Lower lobe of right lung (tissue), 2 donors: ENCODE results near the gene ARMH3. TPM values are rescaled to one million over a fixed set of nuclear protein-coding genes. Genes with fewer than 3 reads are reported as not detected.
"Not testable (repeated sequence)": the region's sequence is repeated elsewhere in the genome, so short reads cannot be mapped to it uniquely, and the experiment has no call there.

ENCODE experiments used
- ATAC-seq, 2 donors: fragments of 200-7000 bp; cut with Tn5 transposase; one replicate each; pipeline ENCODE4 v1.9.1; 2020 to 2022; ENCODE audit warnings: mild to moderate bottlenecking in 2 of 2, moderate library complexity in 2 of 2
- DNase-seq: peaks from one replicate; pipeline ENCODE4 v3.0.0-alpha.2; 2020
- H3K27ac ChIP-seq: fragments of 200-600 bp; one replicate; pipeline ENCODE4 v1.8.0; 2022
- H3K27me3 ChIP-seq: fragments of 200-600 bp; one replicate; pipeline ENCODE4 v1.8.0; 2022; ENCODE audit warnings: low read depth
- H3K36me3 ChIP-seq: fragments of 200-600 bp; one replicate; pipeline ENCODE4 v1.8.0; 2022; ENCODE audit warnings: mild to moderate bottlenecking
- H3K4me1 ChIP-seq: fragments of 200-600 bp; one replicate; pipeline ENCODE4 v1.8.0; 2022
- H3K4me3 ChIP-seq: fragments of 200-600 bp; one replicate; pipeline ENCODE4 v1.8.0; 2022; ENCODE audit warnings: mild to moderate bottlenecking
- H3K9me3 ChIP-seq: fragments of 200-600 bp; one replicate; pipeline ENCODE4 v1.8.0; 2022
- intact Hi-C: fragments of 100-400 bp; cut with DNase I; formaldehyde crosslinking; loops from one replicate; pipeline ENCODE4 v1.11.0; 2022
- total RNA-seq: library from RNA; stranded (reverse); fragmentation: NEBNext Ultra II Directional; extraction: Animal tissue kit (Norgen Biotek cat#: 25700); gene quantifications from one replicate; pipeline ENCODE4 v1.2.1, GENCODE V29; 2021
- TF ChIP-seq, protein P1 (sequence below): fragments of 200-600 bp; IDR thresholded peaks from one replicate; pipeline ENCODE4 v1.8.0; 2022; ENCODE audit warnings: antibody characterized with exemption, mild to moderate bottlenecking
- donor health status: DM: no; HTN: yes; CAD: no; lungs with severe emphysema.

Gene ARMH3
- total RNA-seq, 1 donor from 2014 or later, result 38.6 TPM

DNA sequence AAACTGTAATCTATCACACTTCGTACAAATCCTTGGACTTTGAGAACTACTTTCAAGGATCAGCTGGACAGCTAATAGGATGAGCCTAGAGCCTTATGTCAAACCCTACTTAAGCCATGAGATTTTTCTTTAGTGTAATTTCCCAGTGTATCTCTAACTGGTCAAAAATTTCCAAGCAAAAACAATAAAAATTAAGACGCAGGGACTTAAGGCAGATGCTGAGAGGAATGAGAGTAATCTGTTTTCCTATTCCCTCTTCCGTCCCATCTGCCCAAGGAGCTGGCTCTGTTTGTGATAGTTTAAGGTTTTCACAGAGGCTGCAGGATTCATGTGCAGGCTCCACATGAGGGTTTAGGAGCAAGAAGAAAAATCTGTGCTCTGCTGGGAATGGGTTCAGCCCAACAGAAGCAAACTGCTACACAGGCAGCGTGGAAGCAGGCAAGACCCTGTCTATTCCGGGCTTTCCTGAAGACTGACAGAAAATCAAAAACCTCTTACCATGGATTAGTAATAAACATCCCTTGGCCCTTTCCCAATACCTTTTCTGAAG is 62.2 kb downstream of the ARMH3 start:
- intact Hi-C loops, result no loop called here
- DNase-seq, result no peak
- Histone ChIP-seq H3K4me1 (peaks cover 9% of the 10 kb centered on the region), H3K9me3 (no peaks in the 10 kb centered on the region), H3K36me3 (peaks cover 81% of the 10 kb centered on the region), H3K27me3 (no peaks in the 10 kb centered on the region), H3K4me3 (no peak overlapping the region), H3K27ac (no peak overlapping the region)
- TF ChIP-seq, protein P1, sequence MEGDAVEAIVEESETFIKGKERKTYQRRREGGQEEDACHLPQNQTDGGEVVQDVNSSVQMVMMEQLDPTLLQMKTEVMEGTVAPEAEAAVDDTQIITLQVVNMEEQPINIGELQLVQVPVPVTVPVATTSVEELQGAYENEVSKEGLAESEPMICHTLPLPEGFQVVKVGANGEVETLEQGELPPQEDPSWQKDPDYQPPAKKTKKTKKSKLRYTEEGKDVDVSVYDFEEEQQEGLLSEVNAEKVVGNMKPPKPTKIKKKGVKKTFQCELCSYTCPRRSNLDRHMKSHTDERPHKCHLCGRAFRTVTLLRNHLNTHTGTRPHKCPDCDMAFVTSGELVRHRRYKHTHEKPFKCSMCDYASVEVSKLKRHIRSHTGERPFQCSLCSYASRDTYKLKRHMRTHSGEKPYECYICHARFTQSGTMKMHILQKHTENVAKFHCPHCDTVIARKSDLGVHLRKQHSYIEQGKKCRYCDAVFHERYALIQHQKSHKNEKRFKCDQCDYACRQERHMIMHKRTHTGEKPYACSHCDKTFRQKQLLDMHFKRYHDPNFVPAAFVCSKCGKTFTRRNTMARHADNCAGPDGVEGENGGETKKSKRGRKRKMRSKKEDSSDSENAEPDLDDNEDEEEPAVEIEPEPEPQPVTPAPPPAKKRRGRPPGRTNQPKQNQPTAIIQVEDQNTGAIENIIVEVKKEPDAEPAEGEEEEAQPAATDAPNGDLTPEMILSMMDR, result no peak
- ATAC-seq, result no peak

DNA sequence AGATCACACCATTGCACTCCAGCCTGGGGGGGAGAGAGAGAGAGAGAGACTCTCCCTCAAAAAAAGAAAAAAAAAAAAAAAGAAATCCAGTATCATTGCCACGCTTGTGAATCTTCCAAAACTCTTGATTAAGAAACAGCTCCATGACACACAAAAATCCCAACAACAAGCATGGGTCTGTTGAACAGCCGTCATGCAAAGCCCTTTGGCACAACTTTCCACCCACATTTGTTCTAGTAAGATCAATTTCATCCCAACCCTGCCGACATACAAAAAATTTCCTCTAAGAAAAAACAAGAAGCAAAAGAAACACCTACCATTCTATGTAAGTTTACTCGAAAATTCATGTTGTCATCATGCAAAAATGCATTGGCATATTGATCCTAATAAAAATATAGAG is 62.8 kb downstream of the ARMH3 start:
- ATAC-seq (no peak), DNase-seq (no peak)
- H3K27ac ChIP-seq, result no peak overlapping the region
- peaks cover 9% of the 10 kb centered on the region for H3K4me1 ChIP-seq
- no peak overlapping the region for H3K4me3 ChIP-seq
- TF ChIP-seq, protein P1, result no peak
- no peaks in the 10 kb centered on the region for H3K9me3 ChIP-seq
- no peaks in the 10 kb centered on the region for H3K27me3 ChIP-seq
- intact Hi-C loops, result no loop called here
- peaks cover 81% of the 10 kb centered on the region for H3K36me3 ChIP-seq

DNA sequence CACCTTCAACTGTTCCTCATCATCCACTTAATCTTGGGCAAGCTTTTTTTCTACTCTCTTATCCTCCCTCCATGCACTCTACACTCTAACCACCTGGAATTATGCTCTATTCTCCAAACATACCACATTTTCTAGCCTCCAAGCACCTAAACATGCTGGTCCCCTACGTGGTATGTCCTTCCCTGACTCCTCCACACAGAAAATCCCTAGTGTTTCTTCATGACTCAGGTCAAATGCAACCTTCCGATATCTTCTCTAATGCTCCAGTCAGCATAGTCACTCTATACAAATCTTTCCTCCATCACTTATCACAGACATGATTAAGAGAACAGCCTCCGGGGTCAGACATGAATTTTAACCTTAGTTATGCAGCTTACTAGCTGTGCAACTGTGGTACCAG is 68.8 kb downstream of the ARMH3 start:
- no peak overlapping the region for H3K27ac ChIP-seq
- no peaks in the 10 kb centered on the region for H3K9me3 ChIP-seq
- intact Hi-C loops, result no loop called here
- DNase-seq, result no peak
- H3K27me3 ChIP-seq, result no peaks in the 10 kb centered on the region
- ATAC-seq, result peak in 1 of 2 donors; percentile 30
- peaks cover 76% of the 10 kb centered on the region for H3K36me3 ChIP-seq
- peaks cover 18% of the 10 kb centered on the region for H3K4me1 ChIP-seq
- H3K4me3 ChIP-seq, result no peak overlapping the region
- TF ChIP-seq, protein P1, result no peak

DNA sequence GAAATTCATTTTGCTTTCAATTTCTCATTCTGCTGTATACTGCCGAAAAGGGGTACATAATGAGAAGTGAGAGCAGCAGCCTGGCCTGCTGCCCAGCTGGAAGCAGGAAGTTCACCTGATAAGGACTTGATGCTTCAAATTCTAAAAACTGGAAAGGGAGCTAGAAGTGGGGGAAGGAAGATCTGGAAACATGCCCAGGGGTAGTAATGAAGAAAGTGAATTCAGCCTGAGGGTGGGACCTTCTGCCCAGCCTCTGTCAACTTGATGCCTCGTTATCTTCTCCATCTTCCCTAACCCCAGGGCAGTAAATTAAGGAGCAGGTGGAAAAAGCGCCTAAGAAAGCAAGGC is 69.4 kb downstream of the ARMH3 start:
- Histone ChIP-seq H3K27me3 (no peaks in the 10 kb centered on the region), H3K9me3 (no peaks in the 10 kb centered on the region), H3K4me3 (no peak overlapping the region), H3K4me1 (peaks cover 18% of the 10 kb centered on the region), H3K36me3 (peaks cover 73% of the 10 kb centered on the region), H3K27ac (no peak overlapping the region)
- ATAC-seq (peak; percentile 79 to 86), DNase-seq (peak; percentile 75)
- intact Hi-C loops, result no loop called here
- TF ChIP-seq, protein P1, result no peak

DNA sequence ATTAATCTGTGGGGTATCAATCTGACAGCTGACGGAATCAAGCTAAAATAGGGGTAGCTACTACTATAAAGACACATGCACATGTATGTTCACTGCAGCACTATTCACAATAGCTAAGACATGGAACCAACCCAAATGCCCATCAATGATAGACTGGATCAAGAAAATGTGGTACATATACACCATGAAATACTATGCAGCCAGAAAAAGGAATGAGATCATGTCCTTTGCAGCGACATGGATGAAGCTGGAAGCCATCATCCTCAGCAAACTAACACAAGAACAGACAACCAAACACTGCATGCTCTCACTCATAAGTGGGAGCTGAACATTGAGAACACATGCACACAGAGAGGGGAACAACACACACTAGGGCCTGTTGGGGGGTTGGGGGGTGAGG is 75.3 kb downstream of the ARMH3 start:
- intact Hi-C loops, result not testable (repeated sequence)
- peaks cover 44% of the 10 kb centered on the region for H3K36me3 ChIP-seq

DNA sequence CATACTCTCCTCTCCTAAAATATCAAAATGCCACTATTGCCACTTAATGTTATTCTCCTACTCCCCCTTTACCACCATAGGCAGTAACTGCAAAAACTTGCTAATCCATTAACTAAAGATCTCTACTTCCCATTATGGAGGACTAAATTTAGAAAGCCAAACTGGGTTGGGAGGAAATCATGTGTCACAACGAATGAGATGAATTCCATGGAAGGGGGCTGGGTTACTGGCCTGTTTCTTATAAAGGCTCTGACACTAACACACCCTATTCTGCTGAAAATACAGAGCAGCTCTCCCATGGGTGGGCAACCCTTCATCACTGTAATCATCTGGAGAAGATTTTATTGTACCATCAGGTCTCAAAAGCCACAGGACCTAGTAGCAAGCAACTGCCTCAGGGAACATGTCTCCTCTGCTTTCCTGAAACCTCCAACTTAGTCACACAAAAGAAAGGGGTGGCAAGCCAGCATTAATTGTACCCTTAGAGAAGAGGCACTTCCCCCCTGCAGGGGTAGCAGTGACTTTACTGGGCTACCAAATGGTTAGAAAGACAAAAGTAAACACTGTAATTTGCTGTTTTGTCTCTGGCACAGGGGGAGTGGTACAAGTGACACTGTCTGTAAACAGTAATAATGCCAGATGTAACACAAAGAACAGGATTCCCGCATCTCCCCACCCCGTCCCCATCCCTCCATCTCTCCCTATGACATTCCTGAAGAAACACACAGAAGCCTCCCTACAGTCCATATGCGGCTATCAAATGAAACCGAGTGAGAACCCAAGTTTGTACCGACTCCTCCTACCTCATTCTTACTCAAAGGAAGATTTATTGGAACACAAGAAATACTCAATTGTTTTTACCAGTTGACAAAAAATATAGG is 81.6 kb downstream of the ARMH3 start:
- Histone ChIP-seq H3K27ac (peak overlapping the region; percentile 55), H3K4me3 (no peak overlapping the region), H3K36me3 (peaks cover 43% of the 10 kb centered on the region), H3K4me1 (peaks cover 20% of the 10 kb centered on the region), H3K9me3 (no peaks in the 10 kb centered on the region), H3K27me3 (no peaks in the 10 kb centered on the region)
- intact Hi-C loops, result no loop called here
- no peak for ATAC-seq
- TF ChIP-seq, protein P1, result no peak
- DNase-seq, result no peak

More for the DNA sequence above, 75.3 kb downstream of the ARMH3 start:
- not testable (repeated sequence) for H3K27ac ChIP-seq, H3K4me3 ChIP-seq, ATAC-seq, H3K9me3 ChIP-seq, DNase-seq, H3K4me1 ChIP-seq, H3K27me3 ChIP-seq
